Vagina (tissue), 2 donors: ENCODE data around the gene ARID1B.

ENCODE experiments used
- POLR2A ChIP-seq, 2 donors: fragments of 450-650 bp; IDR thresholded peaks; one replicate each; pipeline ENCODE4 v1.6.1; 2017; ENCODE audit warnings: antibody characterized with exemption in 2 of 2, mild to moderate bottlenecking in 2 of 2, moderate library complexity in 2 of 2
- POLR2AphosphoS5 ChIP-seq, 2 donors: sonication (generic); formaldehyde crosslinking; IDR thresholded peaks; one replicate each; pipeline ENCODE4 v1.9.0; 2017; ENCODE audit warnings: antibody characterized with exemption in 2 of 2, mild to moderate bottlenecking in 2 of 2, low read depth in 1 of 2; ENCODE audit not compliant: insufficient read depth in 1 of 2
- TF ChIP-seq, protein P1 (sequence below), 3 experiments: fragments of 450-650 bp in 2 of 3; fragments of 200-600 bp in 1 of 3; sonication (generic) in 1 of 3; IDR thresholded peaks; one replicate each; pipeline ENCODE4 v1.5.1; 2017 to 2019; ENCODE audit warnings: antibody characterized with exemption in 3 of 3, mild to moderate bottlenecking in 2 of 3, moderate library complexity in 2 of 3

DNA sequence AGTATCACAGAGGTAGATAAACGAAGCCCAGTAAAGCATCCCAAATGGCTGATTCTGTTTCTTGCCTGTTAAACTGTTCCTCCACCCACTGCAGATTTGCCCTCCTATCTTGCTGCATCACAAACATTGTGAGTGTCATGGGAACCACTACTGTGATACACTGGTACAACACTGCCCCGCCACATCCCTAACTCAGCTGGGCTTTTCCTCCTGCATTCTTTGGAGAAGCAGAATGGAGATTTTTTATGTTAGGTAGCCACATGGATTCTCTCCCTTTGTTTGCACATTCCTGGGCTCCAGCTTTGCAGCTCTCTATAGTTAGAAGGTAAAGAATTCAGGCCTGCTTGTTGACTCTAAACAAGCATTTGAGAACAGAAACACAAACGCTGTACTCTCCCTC lies 312.1 kb downstream of the ARID1B start:
- TF ChIP-seq, protein P1, sequence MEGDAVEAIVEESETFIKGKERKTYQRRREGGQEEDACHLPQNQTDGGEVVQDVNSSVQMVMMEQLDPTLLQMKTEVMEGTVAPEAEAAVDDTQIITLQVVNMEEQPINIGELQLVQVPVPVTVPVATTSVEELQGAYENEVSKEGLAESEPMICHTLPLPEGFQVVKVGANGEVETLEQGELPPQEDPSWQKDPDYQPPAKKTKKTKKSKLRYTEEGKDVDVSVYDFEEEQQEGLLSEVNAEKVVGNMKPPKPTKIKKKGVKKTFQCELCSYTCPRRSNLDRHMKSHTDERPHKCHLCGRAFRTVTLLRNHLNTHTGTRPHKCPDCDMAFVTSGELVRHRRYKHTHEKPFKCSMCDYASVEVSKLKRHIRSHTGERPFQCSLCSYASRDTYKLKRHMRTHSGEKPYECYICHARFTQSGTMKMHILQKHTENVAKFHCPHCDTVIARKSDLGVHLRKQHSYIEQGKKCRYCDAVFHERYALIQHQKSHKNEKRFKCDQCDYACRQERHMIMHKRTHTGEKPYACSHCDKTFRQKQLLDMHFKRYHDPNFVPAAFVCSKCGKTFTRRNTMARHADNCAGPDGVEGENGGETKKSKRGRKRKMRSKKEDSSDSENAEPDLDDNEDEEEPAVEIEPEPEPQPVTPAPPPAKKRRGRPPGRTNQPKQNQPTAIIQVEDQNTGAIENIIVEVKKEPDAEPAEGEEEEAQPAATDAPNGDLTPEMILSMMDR (IDR thresholded peaks at IDR 0.05) = no peak
- TF ChIP-seq POLR2AphosphoS5 (IDR thresholded peaks at IDR 0.05; ENCODE audit: insufficient read depth in 1 of 2, low read depth in 1 of 2) (no peak), POLR2A (IDR thresholded peaks at IDR 0.05) (no peak)
